ENCODE results near the gene HMCN1. TPM values are rescaled to one million over a fixed set of nuclear protein-coding genes. Genes with fewer than 3 reads are reported as not detected.

The HMCN1 gene
- total and polyA plus RNA-seq, 4 donors: 10.6 to 20.0 (median 16.8) TPM

- no peaks in the 10 kb centered on the region for H3K9me3 ChIP-seq (ENCODE audit: control insufficient read depth, insufficient read depth, low read length)
- DNase-seq (ENCODE audit: low read depth in 4 of 6, low spot score in 6 of 6): no peak
- no peak overlapping the region for H3K4me3 ChIP-seq (ENCODE audit: low read depth, low read length)
- H3K4me1 ChIP-seq (ENCODE audit: control insufficient read depth, insufficient read depth, low read length): no peaks in the 10 kb centered on the region
- no peaks in the 10 kb centered on the region for H3K36me3 ChIP-seq (ENCODE audit: control insufficient read depth, insufficient read depth, low read length)
- no peaks in the 10 kb centered on the region for H3K27me3 ChIP-seq (ENCODE audit: control insufficient read depth, insufficient read depth, low read length)
- WGBS (ENCODE audit: insufficient coverage): 96% methylated on average over 8 of the region's 9 CpGs
- H3K27ac ChIP-seq (ENCODE audit: low read depth, low read length): no peak overlapping the region
Measured at GRCh38 chr1:186122837-186123236, 388.6 kb downstream of the HMCN1 start.

DNA sequence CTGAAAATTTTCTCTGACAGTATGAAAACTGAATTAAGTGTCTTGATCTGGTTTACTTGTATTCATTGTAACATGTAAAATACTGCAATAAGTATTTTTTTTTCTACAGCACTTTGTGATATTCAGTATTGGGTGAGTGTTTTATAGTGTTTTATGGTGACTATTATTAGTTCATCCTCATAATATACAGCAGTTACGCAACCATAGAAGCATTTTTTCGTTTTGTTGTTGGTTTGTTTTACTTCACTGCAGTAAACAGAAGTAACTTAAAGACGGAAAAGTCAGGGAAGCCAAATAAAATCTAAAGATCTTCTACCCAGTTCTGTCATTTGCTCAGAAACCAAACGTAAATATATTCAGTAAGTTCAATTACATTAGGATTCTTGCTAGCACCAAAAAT lies 390.8 kb downstream of the HMCN1 start:
- Histone ChIP-seq H3K27me3 (ENCODE audit: control insufficient read depth, insufficient read depth, low read length) (no peaks in the 10 kb centered on the region), H3K27ac (ENCODE audit: low read depth, low read length) (no peak overlapping the region), H3K4me1 (ENCODE audit: control insufficient read depth, insufficient read depth, low read length) (no peaks in the 10 kb centered on the region), H3K9me3 (ENCODE audit: control insufficient read depth, insufficient read depth, low read length) (no peaks in the 10 kb centered on the region), H3K4me3 (ENCODE audit: low read depth, low read length) (no peak overlapping the region), H3K36me3 (ENCODE audit: control insufficient read depth, insufficient read depth, low read length) (no peaks in the 10 kb centered on the region)
- DNase-seq (ENCODE audit: low read depth in 4 of 6, low spot score in 6 of 6): no peak
- WGBS (ENCODE audit: insufficient coverage): no CpG with 5 or more reads among the region's 4 CpGs

- no peak overlapping the region for H3K4me3 ChIP-seq (ENCODE audit: low read depth, low read length)
- H3K4me1 ChIP-seq (ENCODE audit: control insufficient read depth, insufficient read depth, low read length): no peaks in the 10 kb centered on the region
- DNase-seq (ENCODE audit: low read depth in 4 of 6, low spot score in 6 of 6): peak in 1 of 6 donors; percentile 73
- no CpG with 5 or more reads among the region's 3 CpGs for WGBS (ENCODE audit: insufficient coverage)
- H3K36me3 ChIP-seq (ENCODE audit: control insufficient read depth, insufficient read depth, low read length): no peaks in the 10 kb centered on the region
- H3K9me3 ChIP-seq (ENCODE audit: control insufficient read depth, insufficient read depth, low read length): no peaks in the 10 kb centered on the region
- H3K27me3 ChIP-seq (ENCODE audit: control insufficient read depth, insufficient read depth, low read length): no peaks in the 10 kb centered on the region
- H3K27ac ChIP-seq (ENCODE audit: low read depth, low read length): no peak overlapping the region
Measured at GRCh38 chr1:186125511-186125910, 391.3 kb downstream of the HMCN1 start.

GRCh38 chr1:186129758-186130157 lies 395.6 kb downstream of the HMCN1 start:
- Histone ChIP-seq H3K9me3 (ENCODE audit: control insufficient read depth, insufficient read depth, low read length) (no peaks in the 10 kb centered on the region), H3K36me3 (ENCODE audit: control insufficient read depth, insufficient read depth, low read length) (no peaks in the 10 kb centered on the region), H3K4me3 (ENCODE audit: low read depth, low read length) (no peak overlapping the region), H3K27me3 (ENCODE audit: control insufficient read depth, insufficient read depth, low read length) (no peaks in the 10 kb centered on the region), H3K4me1 (ENCODE audit: control insufficient read depth, insufficient read depth, low read length) (no peaks in the 10 kb centered on the region), H3K27ac (ENCODE audit: low read depth, low read length) (no peak overlapping the region)
- WGBS (ENCODE audit: insufficient coverage): 40% methylated on average over 1 of the region's 4 CpGs
- DNase-seq (ENCODE audit: low read depth in 4 of 6, low spot score in 6 of 6): no peak

- no peaks in the 10 kb centered on the region for H3K36me3 ChIP-seq (ENCODE audit: control insufficient read depth, insufficient read depth, low read length)
- no CpG with 5 or more reads among the region's 4 CpGs for WGBS (ENCODE audit: insufficient coverage)
- H3K27me3 ChIP-seq (ENCODE audit: control insufficient read depth, insufficient read depth, low read length): no peaks in the 10 kb centered on the region
- H3K4me3 ChIP-seq (ENCODE audit: low read depth, low read length): no peak overlapping the region
- H3K9me3 ChIP-seq (ENCODE audit: control insufficient read depth, insufficient read depth, low read length): no peaks in the 10 kb centered on the region
- DNase-seq (ENCODE audit: low read depth in 4 of 6, low spot score in 6 of 6): no peak
- no peak overlapping the region for H3K27ac ChIP-seq (ENCODE audit: low read depth, low read length)
- H3K4me1 ChIP-seq (ENCODE audit: control insufficient read depth, insufficient read depth, low read length): no peaks in the 10 kb centered on the region
Measured at GRCh38 chr1:186139115-186139514, 404.9 kb downstream of the HMCN1 start.

DNA sequence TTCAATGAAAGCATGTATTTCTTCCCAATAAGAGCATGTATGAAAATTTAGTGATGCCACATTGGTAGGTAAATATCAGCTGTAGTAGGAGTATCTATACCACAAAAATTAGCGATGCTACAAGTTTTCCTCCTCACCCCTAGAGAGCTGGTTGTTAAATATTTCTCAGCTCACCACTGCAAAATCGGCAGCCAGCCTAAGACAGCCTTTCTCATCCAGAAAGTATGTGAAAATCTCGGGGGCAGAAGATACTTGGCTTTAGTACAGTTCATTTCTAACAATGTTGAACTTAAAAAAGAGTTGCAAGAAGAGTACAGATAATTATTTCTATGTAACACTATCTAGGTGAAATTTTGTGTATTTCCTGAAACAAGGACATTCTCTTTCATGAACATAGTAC lies 405.5 kb downstream of the HMCN1 start:
- Histone ChIP-seq H3K4me1 (ENCODE audit: control insufficient read depth, insufficient read depth, low read length) (no peaks in the 10 kb centered on the region), H3K36me3 (ENCODE audit: control insufficient read depth, insufficient read depth, low read length) (no peaks in the 10 kb centered on the region), H3K4me3 (ENCODE audit: low read depth, low read length) (no peak overlapping the region), H3K9me3 (ENCODE audit: control insufficient read depth, insufficient read depth, low read length) (no peaks in the 10 kb centered on the region), H3K27me3 (ENCODE audit: control insufficient read depth, insufficient read depth, low read length) (no peaks in the 10 kb centered on the region), H3K27ac (ENCODE audit: low read depth, low read length) (no peak overlapping the region)
- no peak for DNase-seq (ENCODE audit: low read depth in 4 of 6, low spot score in 6 of 6)
- WGBS (ENCODE audit: insufficient coverage): no CpG with 5 or more reads among the region's 3 CpGs

DNA sequence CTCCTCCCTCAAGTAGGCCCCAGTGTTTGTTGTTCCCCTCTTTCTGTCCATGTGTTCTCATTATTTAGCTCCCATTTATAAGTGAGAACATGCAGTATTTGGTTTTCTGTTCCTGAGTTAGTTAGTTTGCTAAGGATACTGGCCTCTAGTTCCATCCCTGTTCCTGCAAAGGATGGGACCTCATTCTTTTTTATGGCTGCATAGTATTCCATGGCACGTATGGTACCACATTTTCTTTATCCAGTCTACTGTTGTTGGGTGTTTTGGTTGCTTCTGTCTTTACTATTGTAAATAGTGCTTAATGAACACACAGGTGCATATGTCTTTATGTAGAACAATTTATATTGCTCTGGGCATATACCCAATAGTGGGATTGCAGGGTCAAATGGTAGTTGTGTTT lies 408.0 kb downstream of the HMCN1 start:
- Histone ChIP-seq H3K36me3 (ENCODE audit: control insufficient read depth, insufficient read depth, low read length) (no peaks in the 10 kb centered on the region), H3K27ac (ENCODE audit: low read depth, low read length) (no peak overlapping the region), H3K9me3 (ENCODE audit: control insufficient read depth, insufficient read depth, low read length) (no peaks in the 10 kb centered on the region), H3K4me3 (ENCODE audit: low read depth, low read length) (no peak overlapping the region), H3K4me1 (ENCODE audit: control insufficient read depth, insufficient read depth, low read length) (no peaks in the 10 kb centered on the region), H3K27me3 (ENCODE audit: control insufficient read depth, insufficient read depth, low read length) (no peaks in the 10 kb centered on the region)
- no peak for DNase-seq (ENCODE audit: low read depth in 4 of 6, low spot score in 6 of 6)
- no CpG with 5 or more reads among the region's 1 CpG for WGBS (ENCODE audit: insufficient coverage)

GRCh38 chr1:186142916-186143315 lies 408.7 kb downstream of the HMCN1 start:
- Histone ChIP-seq H3K4me3 (ENCODE audit: low read depth, low read length) (no peak overlapping the region), H3K27me3 (ENCODE audit: control insufficient read depth, insufficient read depth, low read length) (no peaks in the 10 kb centered on the region), H3K4me1 (ENCODE audit: control insufficient read depth, insufficient read depth, low read length) (no peaks in the 10 kb centered on the region), H3K36me3 (ENCODE audit: control insufficient read depth, insufficient read depth, low read length) (no peaks in the 10 kb centered on the region), H3K27ac (ENCODE audit: low read depth, low read length) (no peak overlapping the region), H3K9me3 (ENCODE audit: control insufficient read depth, insufficient read depth, low read length) (no peaks in the 10 kb centered on the region)
- no peak for DNase-seq (ENCODE audit: low read depth in 4 of 6, low spot score in 6 of 6)

GRCh38 chr1:186143481-186143880 lies 409.3 kb downstream of the HMCN1 start:
- Histone ChIP-seq H3K36me3 (ENCODE audit: control insufficient read depth, insufficient read depth, low read length) (no peaks in the 10 kb centered on the region), H3K9me3 (ENCODE audit: control insufficient read depth, insufficient read depth, low read length) (no peaks in the 10 kb centered on the region), H3K4me1 (ENCODE audit: control insufficient read depth, insufficient read depth, low read length) (no peaks in the 10 kb centered on the region), H3K4me3 (ENCODE audit: low read depth, low read length) (no peak overlapping the region), H3K27ac (ENCODE audit: low read depth, low read length) (no peak overlapping the region), H3K27me3 (ENCODE audit: control insufficient read depth, insufficient read depth, low read length) (no peaks in the 10 kb centered on the region)
- DNase-seq (ENCODE audit: low read depth in 4 of 6, low spot score in 6 of 6): no peak

DNA sequence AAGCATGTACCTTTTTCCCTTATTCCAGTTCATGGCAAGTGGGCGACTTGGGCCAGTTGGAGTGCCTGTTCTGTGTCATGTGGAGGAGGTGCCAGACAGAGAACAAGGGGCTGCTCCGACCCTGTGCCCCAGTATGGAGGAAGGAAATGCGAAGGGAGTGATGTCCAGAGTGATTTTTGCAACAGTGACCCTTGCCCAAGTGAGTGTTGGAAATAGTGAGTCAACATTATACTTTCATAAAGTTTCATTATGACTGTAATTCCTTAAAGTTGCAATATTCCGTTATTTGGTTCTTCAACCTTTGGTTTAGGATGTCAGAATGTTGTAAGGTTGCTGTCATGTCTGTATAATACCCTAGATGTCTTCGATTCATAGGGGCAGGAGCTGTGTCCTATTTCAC lies 410.3 kb downstream of the HMCN1 start:
- no peak overlapping the region for H3K4me3 ChIP-seq (ENCODE audit: low read depth, low read length)
- H3K9me3 ChIP-seq (ENCODE audit: control insufficient read depth, insufficient read depth, low read length): no peaks in the 10 kb centered on the region
- H3K27me3 ChIP-seq (ENCODE audit: control insufficient read depth, insufficient read depth, low read length): no peaks in the 10 kb centered on the region
- WGBS (ENCODE audit: insufficient coverage): 100% methylated on average over 1 of the region's 5 CpGs
- DNase-seq (ENCODE audit: low read depth in 4 of 6, low spot score in 6 of 6): no peak
- no peak overlapping the region for H3K27ac ChIP-seq (ENCODE audit: low read depth, low read length)
- H3K4me1 ChIP-seq (ENCODE audit: control insufficient read depth, insufficient read depth, low read length): no peaks in the 10 kb centered on the region
- H3K36me3 ChIP-seq (ENCODE audit: control insufficient read depth, insufficient read depth, low read length): no peaks in the 10 kb centered on the region

Data from spinal cord (tissue), 10 donors.